Activated CD4-positive, alpha-beta T cell treated with anti-CD3 and anti-CD28 coated beads for 36 hours (primary cell): ENCODE results near the gene SLC35F4. TPM values are rescaled to one million over a fixed set of nuclear protein-coding genes. Genes with fewer than 3 reads are reported as not detected.

ENCODE experiments used
- ATAC-seq: fragments of 200-7000 bp; cut with Tn5 transposase; one replicate; pipeline ENCODE4 v1.10.0; 2021; ENCODE audit warnings: mild to moderate bottlenecking, moderate library complexity
- CTCF ChIA-PET: fragments of 350-600 bp; sonication (Branson Sonifier 250); formaldehyde crosslinking; loops from one replicate; lab custom pipeline; 2021; ENCODE audit warnings: antibody characterized with exemption; lab: Charles Lee
- POLR2A ChIA-PET: fragments of 350-600 bp; sonication (Branson Sonifier 250); formaldehyde crosslinking; loops from one replicate; lab custom pipeline; 2021; ENCODE audit warnings: antibody characterized with exemption, inconsistent platforms; lab: Charles Lee
- DNase-seq: peaks from one replicate; pipeline ENCODE4 v3.0.0-alpha.2; 2020
- H3K27ac Mint-ChIP-seq: one replicate; pipeline ENCODE4 v1.8.0; 2021; ENCODE audit warnings: mixed read lengths
- H3K27me3 Mint-ChIP-seq: one replicate; pipeline ENCODE4 v1.8.0; 2021; ENCODE audit warnings: mixed read lengths
- H3K36me3 Mint-ChIP-seq: one replicate; pipeline ENCODE4 v1.8.0; 2021; ENCODE audit warnings: low read depth, mixed read lengths
- H3K4me1 Mint-ChIP-seq: one replicate; pipeline ENCODE4 v1.8.0; 2021; ENCODE audit warnings: mixed read lengths
- H3K4me3 Mint-ChIP-seq: one replicate; pipeline ENCODE4 v1.8.0; 2021; ENCODE audit warnings: mild to moderate bottlenecking, moderate library complexity, mixed read lengths
- H3K9me3 Mint-ChIP-seq: one replicate; pipeline ENCODE4 v1.8.0; 2021; ENCODE audit warnings: low read depth, mixed read lengths
- intact Hi-C, 2 experiments: fragments of 100-400 bp; cut with DNase I in 1 of 2; cut with micrococcal nuclease in 1 of 2; formaldehyde crosslinking; loops; one replicate each; pipeline versions ENCODE4 v1.14.2 to v1.15.1; 2022 to 2024; cut with DNase I, micrococcal nuclease
- total RNA-seq, 2 experiments: library from RNA; stranded (reverse); gene quantifications; one replicate each; pipeline ENCODE4 v1.2.3, GENCODE V29; 2021

Gene SLC35F4
- total RNA-seq, 2 experiments from 2014 or later: not detected

- Mint-ChIP-seq H3K4me1 (no peaks in the 10 kb centered on the region), H3K27ac (no peak overlapping the region), H3K9me3 (no peaks in the 10 kb centered on the region), H3K36me3 (no peaks in the 10 kb centered on the region), H3K27me3 (no peaks in the 10 kb centered on the region), H3K4me3 (no peak overlapping the region)
- ChIA-PET POLR2A (no interaction called here), CTCF (no interaction called here)
- intact Hi-C loops: no loop called here
- no peak for DNase-seq
- no peak for ATAC-seq
These were observed 208.4 kb downstream of the SLC35F4 start for GRCh38 chr14:57657487-57657886.

- H3K36me3 Mint-ChIP-seq: no peaks in the 10 kb centered on the region
- H3K9me3 Mint-ChIP-seq: no peaks in the 10 kb centered on the region
- intact Hi-C loops: no loop called here
- no peak for ATAC-seq
- H3K4me1 Mint-ChIP-seq: no peaks in the 10 kb centered on the region
- H3K27me3 Mint-ChIP-seq: no peaks in the 10 kb centered on the region
- no peak for DNase-seq
- H3K4me3 Mint-ChIP-seq: no peak overlapping the region
- ChIA-PET CTCF (no interaction called here), POLR2A (no interaction called here)
- no peak overlapping the region for H3K27ac Mint-ChIP-seq
These were observed 209.0 kb downstream of the SLC35F4 start for GRCh38 chr14:57656853-57657252.

DNA sequence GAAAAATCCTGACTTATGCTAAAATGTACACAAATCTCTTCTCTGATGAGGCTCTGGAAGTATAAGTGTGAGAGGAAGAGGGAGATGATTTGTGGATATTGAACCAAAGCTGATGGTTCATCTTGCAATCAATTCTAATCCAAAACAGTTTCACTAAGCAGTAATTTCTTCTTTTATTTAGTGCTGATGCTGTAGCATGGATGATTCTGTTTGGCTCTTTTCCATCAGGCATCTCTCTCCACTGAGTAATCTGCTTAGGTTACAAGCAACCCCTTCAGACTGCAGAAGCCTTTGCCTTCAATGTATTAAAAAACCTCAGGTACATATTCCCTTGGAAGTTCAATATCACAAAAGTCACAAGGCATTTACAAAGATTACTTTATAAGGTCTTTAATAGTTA is 213.1 kb downstream of the SLC35F4 start:
- POLR2A ChIA-PET: interaction anchor here (0.6 kb wide), 1 partner anchor 405 kb away, joined by 3 read pairs; no protein-coding TSS in a partner anchor

DNA sequence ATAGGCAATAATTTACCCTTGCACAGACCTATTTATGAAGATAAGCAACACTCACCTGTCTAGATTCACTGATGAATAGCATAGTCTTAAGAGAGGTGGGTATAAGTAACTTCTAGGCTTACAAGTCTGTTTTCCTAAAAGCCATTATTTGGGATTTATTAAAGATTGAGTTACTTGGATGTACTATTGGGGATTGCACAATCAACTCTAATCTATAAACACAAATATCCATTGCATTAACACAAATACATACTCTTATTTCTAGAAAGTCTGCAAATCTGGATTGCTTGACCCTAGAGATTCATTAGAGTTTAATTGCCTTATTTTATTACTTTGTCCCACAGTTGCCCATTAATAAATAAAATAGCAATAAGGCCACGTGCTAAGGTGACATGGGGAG is 224.1 kb downstream of the SLC35F4 start:
- H3K9me3 Mint-ChIP-seq: peaks cover 2% of the 10 kb centered on the region
- intact Hi-C loops: no loop called here
- H3K27me3 Mint-ChIP-seq: no peaks in the 10 kb centered on the region
- POLR2A ChIA-PET: no interaction called here
- H3K4me1 Mint-ChIP-seq: no peaks in the 10 kb centered on the region
- CTCF ChIA-PET: no interaction called here
- no peak overlapping the region for H3K27ac Mint-ChIP-seq
- H3K4me3 Mint-ChIP-seq: no peak overlapping the region
- ATAC-seq (no peak), DNase-seq (no peak)
- H3K36me3 Mint-ChIP-seq: no peaks in the 10 kb centered on the region

More for the DNA sequence above, 213.1 kb downstream of the SLC35F4 start:
- CTCF ChIA-PET: interaction anchor here (0.7 kb wide), 1 partner anchor 317 kb away, joined by 3 read pairs; no protein-coding TSS in a partner anchor
- Mint-ChIP-seq H3K4me1 (no peaks in the 10 kb centered on the region), H3K4me3 (no peak overlapping the region), H3K27ac (no peak overlapping the region), H3K27me3 (no peaks in the 10 kb centered on the region), H3K9me3 (no peaks in the 10 kb centered on the region), H3K36me3 (no peaks in the 10 kb centered on the region)
- ATAC-seq (no peak), DNase-seq (no peak)
- intact Hi-C loops: no loop called here

DNA sequence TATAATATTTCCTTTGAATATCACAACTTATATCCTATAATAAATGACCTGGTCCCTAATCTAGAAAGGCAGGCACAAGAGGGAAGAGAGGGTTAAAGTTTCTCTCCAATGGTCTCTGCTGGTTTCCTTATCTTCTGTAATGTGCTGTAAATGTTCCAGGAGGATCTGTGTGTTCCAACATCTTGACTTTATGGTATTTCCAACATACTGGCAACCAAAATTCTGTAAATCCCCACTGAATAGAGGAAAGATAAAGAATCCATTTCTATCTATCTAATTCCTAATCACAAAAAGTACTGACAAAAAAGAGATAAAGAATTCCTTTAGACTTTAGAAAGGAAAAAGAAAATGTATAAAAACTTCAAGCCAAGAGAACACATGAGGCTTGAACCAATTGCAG is 225.9 kb downstream of the SLC35F4 start:
- Mint-ChIP-seq H3K4me3 (no peak overlapping the region), H3K36me3 (no peaks in the 10 kb centered on the region)

GRCh38 chr14:57637901-57638300 is 228.0 kb downstream of the SLC35F4 start:
- H3K36me3 Mint-ChIP-seq: no peaks in the 10 kb centered on the region
- no peak overlapping the region for H3K4me3 Mint-ChIP-seq
- POLR2A ChIA-PET: no interaction called here
- CTCF ChIA-PET: no interaction called here
- intact Hi-C loops: no loop called here
- H3K27me3 Mint-ChIP-seq: no peaks in the 10 kb centered on the region
- ATAC-seq (no peak), DNase-seq (no peak)
- no peak overlapping the region for H3K27ac Mint-ChIP-seq
- H3K4me1 Mint-ChIP-seq: no peaks in the 10 kb centered on the region
- H3K9me3 Mint-ChIP-seq: no peaks in the 10 kb centered on the region

More for the DNA sequence above, 225.9 kb downstream of the SLC35F4 start:
- intact Hi-C loops: no loop called here
- POLR2A ChIA-PET: no interaction called here
- no peak for ATAC-seq
- CTCF ChIA-PET: no interaction called here
- Mint-ChIP-seq H3K4me1 (no peaks in the 10 kb centered on the region), H3K9me3 (no peaks in the 10 kb centered on the region), H3K27ac (no peak overlapping the region), H3K27me3 (no peaks in the 10 kb centered on the region)
- no peak for DNase-seq

GRCh38 chr14:57634335-57634734 is 231.6 kb downstream of the SLC35F4 start:
- DNase-seq (no peak), ATAC-seq (no peak)
- intact Hi-C loops: no loop called here
- ChIA-PET POLR2A (no interaction called here), CTCF (interaction anchor here (0.7 kb wide), 1 partner anchor 867 kb away, joined by 3 read pairs; no protein-coding TSS in a partner anchor)
- no peak overlapping the region for H3K27ac Mint-ChIP-seq
- peaks cover 2% of the 10 kb centered on the region for H3K9me3 Mint-ChIP-seq
- no peak overlapping the region for H3K4me3 Mint-ChIP-seq
- H3K27me3 Mint-ChIP-seq: no peaks in the 10 kb centered on the region
- no peaks in the 10 kb centered on the region for H3K36me3 Mint-ChIP-seq
- H3K4me1 Mint-ChIP-seq: no peaks in the 10 kb centered on the region

DNA sequence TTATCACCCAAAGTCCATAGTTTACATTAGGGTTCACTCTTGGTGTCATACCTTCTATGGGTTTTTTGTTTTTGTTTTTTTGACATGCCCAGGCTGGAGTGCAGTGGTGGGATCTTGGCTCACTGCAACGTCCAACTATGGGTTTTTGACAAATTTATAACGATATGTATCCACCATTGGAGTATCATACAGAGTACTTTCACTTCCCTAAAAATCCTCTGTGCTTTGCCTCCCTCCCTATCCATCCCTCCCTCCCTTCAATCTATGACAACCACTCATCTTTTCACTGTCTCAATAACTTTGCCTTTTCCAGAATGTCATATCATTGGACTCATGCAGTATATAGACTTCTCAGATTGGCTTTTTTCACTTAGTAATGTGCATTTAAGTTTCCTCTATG is 233.2 kb downstream of the SLC35F4 start:
- Mint-ChIP-seq H3K27me3 (no peaks in the 10 kb centered on the region), H3K9me3 (peaks cover 2% of the 10 kb centered on the region), H3K36me3 (no peaks in the 10 kb centered on the region), H3K4me1 (no peaks in the 10 kb centered on the region), H3K4me3 (no peak overlapping the region), H3K27ac (no peak overlapping the region)
- ChIA-PET CTCF (no interaction called here), POLR2A (no interaction called here)
- intact Hi-C loops: no loop called here
- DNase-seq (no peak), ATAC-seq (no peak)

DNA sequence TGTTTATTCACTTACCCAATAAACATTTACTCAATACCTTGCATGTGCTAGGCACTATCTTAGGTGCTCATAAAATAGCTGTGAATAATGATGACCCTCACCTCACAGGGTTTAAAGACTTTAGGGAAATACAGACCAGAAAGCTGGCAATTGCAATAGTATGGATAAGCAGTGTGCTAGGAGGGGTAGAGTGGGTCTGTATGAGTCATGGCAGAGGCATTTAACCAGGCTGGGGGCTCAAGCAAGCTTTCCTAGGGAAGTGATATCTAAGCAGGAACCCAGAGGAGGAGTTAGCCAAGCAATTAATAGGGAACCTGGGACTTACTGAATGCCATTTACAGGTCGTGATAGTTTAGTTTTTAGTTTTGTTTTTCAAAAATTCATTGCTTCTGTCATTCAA is 248.4 kb downstream of the SLC35F4 start:
- DNase-seq: no peak
- Mint-ChIP-seq H3K27me3 (peaks cover 3% of the 10 kb centered on the region), H3K4me1 (no peaks in the 10 kb centered on the region), H3K27ac (no peak overlapping the region), H3K36me3 (no peaks in the 10 kb centered on the region), H3K9me3 (peaks cover 7% of the 10 kb centered on the region), H3K4me3 (no peak overlapping the region)
- no peak for ATAC-seq
- CTCF ChIA-PET: no interaction called here
- intact Hi-C loops: no loop called here
- POLR2A ChIA-PET: no interaction called here

DNA sequence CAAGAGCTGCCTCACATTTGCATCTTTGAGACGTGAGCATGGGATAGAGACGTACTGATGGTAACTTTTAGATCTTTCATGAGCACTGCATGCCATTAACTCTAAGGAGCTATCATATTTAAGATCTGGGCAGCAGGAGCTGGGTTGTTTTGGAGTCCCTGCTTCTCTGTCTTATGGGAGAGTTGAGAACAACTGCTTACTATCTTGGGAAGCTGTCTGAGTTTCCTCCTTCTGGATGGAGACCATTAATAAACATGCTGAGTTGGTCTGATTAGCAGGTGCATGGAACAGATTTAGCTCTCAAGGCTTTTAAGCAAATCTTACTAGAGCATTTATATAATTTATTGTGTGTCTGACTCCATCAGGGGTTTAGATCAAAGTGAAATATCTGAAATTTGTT is 252.9 kb downstream of the SLC35F4 start:
- POLR2A ChIA-PET: no interaction called here
- no peak for DNase-seq
- Mint-ChIP-seq H3K9me3 (peaks cover 5% of the 10 kb centered on the region), H3K4me1 (no peaks in the 10 kb centered on the region), H3K4me3 (no peak overlapping the region), H3K27me3 (peaks cover 3% of the 10 kb centered on the region), H3K27ac (no peak overlapping the region), H3K36me3 (no peaks in the 10 kb centered on the region)
- no peak for ATAC-seq
- CTCF ChIA-PET: no interaction called here
- intact Hi-C loops: no loop called here

- POLR2A ChIA-PET: no interaction called here
- H3K9me3 Mint-ChIP-seq: peaks cover 10% of the 10 kb centered on the region
- no peak overlapping the region for H3K27ac Mint-ChIP-seq
- intact Hi-C loops: no loop called here
- H3K4me1 Mint-ChIP-seq: no peaks in the 10 kb centered on the region
- no peak overlapping the region for H3K4me3 Mint-ChIP-seq
- peaks cover 6% of the 10 kb centered on the region for H3K27me3 Mint-ChIP-seq
- ATAC-seq: no peak
- CTCF ChIA-PET: no interaction called here
- no peaks in the 10 kb centered on the region for H3K36me3 Mint-ChIP-seq
- DNase-seq: no peak
These were observed 254.3 kb downstream of the SLC35F4 start for GRCh38 chr14:57611555-57612075.

DNA sequence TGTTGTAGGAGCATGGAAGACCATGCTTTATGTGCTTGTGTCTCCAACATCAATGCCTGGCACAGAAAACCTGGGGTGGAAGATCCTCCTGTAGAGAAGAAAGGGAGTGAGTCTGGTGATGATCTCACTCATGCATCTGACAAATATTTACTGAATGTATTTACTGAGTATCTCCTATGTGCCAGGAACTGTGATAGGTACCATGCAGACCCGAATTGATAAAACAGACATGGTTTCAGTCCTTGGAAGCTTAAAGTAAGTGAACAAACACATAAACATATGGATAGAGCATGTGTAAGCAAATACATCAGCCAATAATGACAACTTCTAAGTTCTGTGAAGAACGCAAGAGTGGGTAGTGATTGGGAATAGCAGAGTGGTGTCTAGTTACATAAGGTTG is 255.3 kb downstream of the SLC35F4 start:
- H3K36me3 Mint-ChIP-seq: no peaks in the 10 kb centered on the region
- ChIA-PET POLR2A (no interaction called here), CTCF (no interaction called here)
- H3K4me1 Mint-ChIP-seq: no peaks in the 10 kb centered on the region
- ATAC-seq: no peak
- H3K9me3 Mint-ChIP-seq: peaks cover 10% of the 10 kb centered on the region
- intact Hi-C loops: no loop called here
- H3K27ac Mint-ChIP-seq: no peak overlapping the region
- peaks cover 5% of the 10 kb centered on the region for H3K27me3 Mint-ChIP-seq
- no peak overlapping the region for H3K4me3 Mint-ChIP-seq
- DNase-seq: no peak
